HepG2 (cell line): ENCODE data around the gene SLC48A1.

ENCODE experiments used
- HDAC1 ChIP-seq: sonication (generic); formaldehyde crosslinking; IDR thresholded peaks from 2 replicates; pipeline ENCODE4 v1.5.1; 2020; ENCODE audit warnings: mild to moderate bottlenecking, missing genetic modification reagents
- HDAC2 ChIP-seq: sonication (generic); formaldehyde crosslinking; IDR thresholded peaks from 2 replicates; pipeline ENCODE4 v1.4.0; 2020; ENCODE audit warnings: missing genetic modification reagents
- POLR2AphosphoS5 ChIP-seq: IDR thresholded peaks from 2 replicates; pipeline ENCODE4 v1.6.1; 2012; ENCODE audit warnings: low read depth, low read length
- TF ChIP-seq, protein P1 (sequence below): sonication (generic); formaldehyde crosslinking; IDR thresholded peaks from 2 replicates; pipeline ENCODE4 v1.4.0; 2020; ENCODE audit warnings: missing genetic modification reagents
- TF ChIP-seq, protein P2 (sequence below): sonication (generic); formaldehyde crosslinking; IDR thresholded peaks from 2 replicates; pipeline ENCODE4 v1.5.0; 2020; ENCODE audit warnings: mild to moderate bottlenecking, missing genetic modification reagents, moderate library complexity

DNA sequence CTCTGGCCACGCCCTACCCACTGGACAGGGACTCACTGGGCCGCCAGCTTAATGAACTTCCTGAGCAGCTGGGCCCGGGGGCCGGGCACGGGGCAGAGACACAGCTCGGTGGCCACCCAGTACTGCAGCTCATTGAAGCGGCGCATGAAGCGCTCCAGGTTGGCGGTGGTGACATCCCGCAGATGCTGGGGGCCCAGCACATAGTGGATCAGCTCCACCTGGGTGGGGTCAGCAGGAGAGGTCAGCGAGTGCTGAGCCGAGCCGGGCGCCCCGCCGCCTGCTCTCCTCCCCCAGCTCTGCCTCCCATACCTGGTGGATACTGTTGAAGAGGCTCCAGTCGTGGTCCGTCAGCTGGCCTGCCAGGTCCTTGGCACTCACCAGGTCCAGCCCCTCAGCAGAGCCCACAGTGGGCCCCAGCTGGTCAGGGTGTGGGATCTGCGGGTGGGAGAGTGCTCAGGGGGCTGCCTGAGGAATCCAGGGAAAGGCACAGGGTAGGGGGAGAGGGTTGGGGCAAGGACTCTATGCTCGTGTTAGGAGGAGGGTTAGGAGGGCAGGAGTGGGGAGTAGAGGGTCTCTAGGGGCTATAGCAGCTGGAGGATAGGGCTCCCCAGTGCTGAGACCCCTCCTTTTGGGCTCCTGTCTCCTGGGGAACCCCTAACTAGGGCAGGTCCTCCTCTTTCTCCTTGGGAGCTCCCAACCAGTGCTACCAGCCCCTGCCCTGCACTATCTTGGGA lies 32.3 kb upstream of the SLC48A1 start:
- TF ChIP-seq POLR2AphosphoS5 (no peak), HDAC2 (CRISPR knock-in tag) (no peak), HDAC1 (CRISPR knock-in tag) (no peak)
- TF ChIP-seq, protein P1, sequence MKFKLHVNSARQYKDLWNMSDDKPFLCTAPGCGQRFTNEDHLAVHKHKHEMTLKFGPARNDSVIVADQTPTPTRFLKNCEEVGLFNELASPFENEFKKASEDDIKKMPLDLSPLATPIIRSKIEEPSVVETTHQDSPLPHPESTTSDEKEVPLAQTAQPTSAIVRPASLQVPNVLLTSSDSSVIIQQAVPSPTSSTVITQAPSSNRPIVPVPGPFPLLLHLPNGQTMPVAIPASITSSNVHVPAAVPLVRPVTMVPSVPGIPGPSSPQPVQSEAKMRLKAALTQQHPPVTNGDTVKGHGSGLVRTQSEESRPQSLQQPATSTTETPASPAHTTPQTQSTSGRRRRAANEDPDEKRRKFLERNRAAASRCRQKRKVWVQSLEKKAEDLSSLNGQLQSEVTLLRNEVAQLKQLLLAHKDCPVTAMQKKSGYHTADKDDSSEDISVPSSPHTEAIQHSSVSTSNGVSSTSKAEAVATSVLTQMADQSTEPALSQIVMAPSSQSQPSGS (CRISPR knock-in tag), result no peak
- TF ChIP-seq, protein P2, sequence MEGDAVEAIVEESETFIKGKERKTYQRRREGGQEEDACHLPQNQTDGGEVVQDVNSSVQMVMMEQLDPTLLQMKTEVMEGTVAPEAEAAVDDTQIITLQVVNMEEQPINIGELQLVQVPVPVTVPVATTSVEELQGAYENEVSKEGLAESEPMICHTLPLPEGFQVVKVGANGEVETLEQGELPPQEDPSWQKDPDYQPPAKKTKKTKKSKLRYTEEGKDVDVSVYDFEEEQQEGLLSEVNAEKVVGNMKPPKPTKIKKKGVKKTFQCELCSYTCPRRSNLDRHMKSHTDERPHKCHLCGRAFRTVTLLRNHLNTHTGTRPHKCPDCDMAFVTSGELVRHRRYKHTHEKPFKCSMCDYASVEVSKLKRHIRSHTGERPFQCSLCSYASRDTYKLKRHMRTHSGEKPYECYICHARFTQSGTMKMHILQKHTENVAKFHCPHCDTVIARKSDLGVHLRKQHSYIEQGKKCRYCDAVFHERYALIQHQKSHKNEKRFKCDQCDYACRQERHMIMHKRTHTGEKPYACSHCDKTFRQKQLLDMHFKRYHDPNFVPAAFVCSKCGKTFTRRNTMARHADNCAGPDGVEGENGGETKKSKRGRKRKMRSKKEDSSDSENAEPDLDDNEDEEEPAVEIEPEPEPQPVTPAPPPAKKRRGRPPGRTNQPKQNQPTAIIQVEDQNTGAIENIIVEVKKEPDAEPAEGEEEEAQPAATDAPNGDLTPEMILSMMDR (CRISPR knock-in tag), result peak; percentile 9; the same call in 1 of the 2 replicates
